HG03571 (cell line): ENCODE measurements around the gene HTT-AS.

Experiments
- ATAC-seq: cut with Tn5 transposase; IDR thresholded peaks from one replicate; pipeline ENCODE4 v1.9.1; 2021; ENCODE audit not compliant: unreplicated experiment

HTT-AS gene

DNA sequence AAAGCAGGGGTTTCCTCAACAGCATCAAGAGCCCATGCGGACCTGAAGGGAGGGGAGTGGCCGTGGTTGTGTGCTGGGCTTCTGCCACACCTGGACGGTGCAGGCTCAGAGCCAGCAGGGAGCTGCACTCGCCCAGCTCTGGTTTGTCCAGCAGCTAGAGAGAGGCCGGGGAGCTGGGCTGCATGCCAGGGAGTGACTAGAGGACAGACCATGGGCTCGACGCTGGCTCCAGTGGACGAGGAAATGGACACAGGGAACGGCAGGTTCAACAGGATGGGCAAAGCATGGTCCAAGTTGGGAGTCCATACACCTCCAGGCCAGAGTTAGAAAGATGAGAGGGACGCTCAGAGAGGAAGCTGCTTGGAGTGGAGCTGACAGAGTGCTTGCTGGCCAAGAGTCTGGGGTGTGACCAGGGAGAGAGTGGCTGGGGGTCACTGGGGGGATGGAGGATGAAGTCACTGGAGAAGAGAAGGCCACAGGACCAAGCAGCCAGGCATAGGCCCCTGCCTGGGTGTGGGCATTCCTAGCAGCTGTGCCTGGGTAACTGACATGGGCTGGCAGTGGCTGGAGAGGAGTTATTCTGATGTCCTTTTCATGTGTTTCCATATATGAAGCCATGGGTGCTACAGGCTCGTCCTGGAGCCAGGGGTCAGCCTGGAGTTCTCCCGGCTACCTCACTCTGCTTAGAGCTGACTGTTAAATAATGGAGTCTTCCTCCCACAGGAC is 42.8 kb downstream of the HTT-AS start:
- ATAC-seq, result no peak

DNA sequence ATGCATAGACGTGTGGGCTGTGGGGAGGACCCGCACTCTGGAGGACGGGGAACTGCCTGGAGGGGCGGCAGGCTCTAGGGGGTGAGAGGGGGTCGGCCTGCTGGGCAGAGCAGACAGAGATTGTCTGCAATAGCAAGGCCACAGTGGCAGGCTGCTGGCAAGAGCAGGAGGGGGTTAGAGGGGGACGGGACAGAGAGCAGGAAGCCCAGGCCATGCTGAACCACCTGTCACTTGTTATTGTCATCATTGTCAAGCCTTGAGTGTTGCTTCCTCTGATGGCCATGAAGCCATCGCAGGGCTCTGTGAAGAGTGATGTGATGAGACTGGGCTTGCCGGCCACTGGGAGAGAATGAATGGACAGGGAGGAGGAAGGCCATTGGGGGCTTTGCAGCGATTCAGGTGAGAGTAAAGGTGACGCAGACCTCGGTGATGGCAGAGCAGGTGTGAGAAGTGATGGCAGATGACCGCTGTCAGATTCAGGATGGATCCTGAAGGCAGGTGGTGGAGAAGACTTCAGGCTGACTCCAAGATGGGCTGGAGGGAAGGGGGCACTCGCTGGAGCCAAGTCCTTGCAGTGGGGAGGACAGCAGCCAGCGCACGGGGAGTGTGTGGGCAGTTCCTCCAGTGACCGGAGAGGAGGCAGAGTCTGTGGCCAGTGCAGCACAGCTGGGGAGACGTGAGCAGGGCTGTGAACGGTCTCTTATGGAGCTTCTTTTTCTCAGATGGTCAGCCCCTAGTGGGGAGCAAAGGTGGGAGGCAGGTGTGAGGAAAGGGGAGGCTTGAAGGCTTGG is 43.6 kb downstream of the HTT-AS start:
- ATAC-seq, result no peak

DNA sequence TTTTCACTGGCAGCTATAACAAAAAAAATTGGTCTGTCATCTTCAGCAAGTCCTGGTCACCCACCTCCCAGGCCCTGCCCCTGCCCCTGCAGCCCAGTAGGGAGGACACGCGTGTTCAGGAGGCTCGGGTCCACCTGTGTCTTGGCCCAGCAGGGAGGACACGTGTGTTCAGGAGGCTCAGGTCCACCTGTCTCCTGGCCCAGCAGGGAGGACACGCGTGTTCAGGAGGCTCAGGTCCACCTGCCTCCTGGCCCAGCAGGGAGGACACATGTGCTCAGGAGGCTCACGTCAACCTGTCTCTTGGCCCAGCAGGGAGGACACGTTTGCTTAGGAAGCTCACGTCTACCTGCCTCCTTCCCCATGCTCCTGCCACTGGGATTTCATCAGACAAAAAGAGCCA is 44.9 kb downstream of the HTT-AS start:
- ATAC-seq, result no peak

DNA sequence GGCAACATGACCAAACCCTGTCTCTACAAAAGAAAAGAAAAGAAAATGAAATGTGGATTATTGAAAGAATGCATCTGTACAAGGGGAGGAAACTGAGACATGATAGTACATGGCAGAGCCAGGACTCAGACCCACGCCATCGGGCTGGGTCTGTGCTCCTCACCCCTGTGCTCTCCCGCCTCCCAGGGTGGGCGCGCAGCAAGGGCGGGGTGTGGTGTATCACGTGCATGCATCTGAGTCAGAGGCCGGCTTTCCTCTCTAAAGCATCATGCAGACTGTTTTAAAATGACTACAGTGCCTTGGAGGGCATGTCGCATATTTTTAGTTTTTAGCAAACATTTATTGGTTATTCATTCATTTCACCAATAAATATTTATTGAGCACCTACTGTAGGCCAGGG is 47.8 kb downstream of the HTT-AS start:
- no peak for ATAC-seq

DNA sequence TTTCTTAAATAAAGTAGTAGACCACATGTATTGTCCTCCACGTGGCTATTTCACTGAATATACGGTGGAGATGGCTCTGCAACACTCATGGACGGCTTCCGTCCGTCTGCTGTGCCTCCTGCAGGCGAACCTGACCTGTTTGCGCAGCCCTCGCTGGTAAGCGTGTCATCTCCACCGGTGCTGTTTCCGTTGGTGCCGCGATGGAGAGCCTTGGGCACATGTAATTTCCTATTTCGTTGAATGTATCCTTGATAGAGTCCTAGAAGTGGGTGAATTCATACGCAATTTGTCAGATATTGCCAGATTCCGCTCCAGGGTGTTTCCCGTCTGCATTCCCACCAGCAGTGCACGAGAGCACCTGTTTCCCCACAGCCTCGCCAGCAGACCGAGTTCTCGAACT is 48.5 kb downstream of the HTT-AS start:
- no peak for ATAC-seq

DNA sequence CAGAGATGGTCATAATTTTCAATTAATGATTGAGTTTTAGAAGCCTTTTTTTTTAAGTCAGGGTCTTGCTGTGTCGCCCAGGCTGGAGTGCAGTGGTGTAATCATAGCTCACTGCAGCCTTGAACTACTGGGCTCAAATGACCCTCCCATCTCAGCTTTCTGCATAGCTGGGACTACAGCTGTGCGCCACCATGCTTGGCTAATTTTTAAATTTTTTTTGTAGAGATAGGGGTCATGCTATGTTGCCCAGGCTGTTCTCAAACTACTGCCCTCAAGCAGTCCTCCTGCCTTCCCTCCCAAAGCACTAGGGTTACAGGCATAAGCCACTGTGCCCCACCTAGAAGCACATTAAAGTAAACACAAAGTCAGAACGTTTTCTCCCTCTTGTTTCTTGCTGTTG is 51.7 kb downstream of the HTT-AS start:
- ATAC-seq, result no peak

DNA sequence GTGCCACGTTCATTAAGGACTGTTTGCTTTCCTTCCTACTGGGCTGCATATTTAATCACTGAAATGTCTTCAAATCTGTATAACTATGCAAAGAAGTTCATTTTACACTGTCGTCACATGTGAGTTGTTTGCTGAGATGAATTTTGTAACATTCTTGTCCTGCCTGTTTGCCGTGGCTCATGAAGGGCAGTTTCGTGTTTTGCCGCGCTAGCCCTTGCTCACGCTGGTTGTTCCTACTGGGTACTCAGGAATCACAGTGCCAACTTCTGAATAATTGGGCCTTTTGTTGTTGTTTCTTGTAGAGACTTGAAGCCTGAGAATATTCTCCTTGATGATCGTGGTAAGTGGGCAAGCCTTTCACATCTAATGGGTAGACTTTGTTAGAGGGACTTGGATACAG is 52.2 kb downstream of the HTT-AS start:
- ATAC-seq, result no peak

DNA sequence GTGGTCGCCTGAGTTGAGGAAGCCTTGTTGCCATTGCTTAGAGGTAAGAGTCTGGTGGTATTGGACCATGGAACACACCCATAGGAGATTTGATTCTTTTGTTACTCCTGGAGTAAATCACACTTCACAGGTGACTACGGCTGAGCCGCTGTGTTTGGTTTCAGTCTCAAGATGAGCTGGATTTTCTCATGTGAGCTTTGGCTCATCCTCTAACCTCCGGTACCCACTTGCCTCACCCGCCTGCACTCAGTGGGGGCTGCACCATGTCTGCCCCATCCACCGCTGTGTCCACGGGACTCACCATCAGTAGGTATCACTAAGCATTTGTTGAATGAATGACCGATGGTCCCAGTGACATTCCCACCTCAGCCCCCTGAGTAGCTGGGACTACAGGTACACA is 52.7 kb downstream of the HTT-AS start:
- ATAC-seq, result no peak

DNA sequence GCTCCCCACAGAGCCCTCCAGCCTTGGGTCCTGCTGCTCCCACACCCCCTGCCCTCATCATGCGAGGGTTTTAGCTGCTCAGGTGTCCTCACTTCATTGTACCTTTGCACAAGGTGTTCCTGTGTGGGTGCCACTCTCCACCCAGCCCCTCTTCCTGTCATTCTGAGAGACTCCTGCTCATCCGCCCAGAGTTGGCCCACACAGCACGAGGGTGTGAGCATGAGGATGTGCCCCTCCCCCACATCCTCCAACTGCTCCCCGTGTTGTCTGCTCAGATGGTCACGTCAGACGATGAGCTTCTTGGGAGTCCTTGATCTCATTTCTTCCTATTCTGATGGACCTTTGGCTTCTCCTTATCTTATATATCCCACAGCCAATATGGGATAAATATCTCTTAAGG is 53.2 kb downstream of the HTT-AS start:
- ATAC-seq, result no peak

DNA sequence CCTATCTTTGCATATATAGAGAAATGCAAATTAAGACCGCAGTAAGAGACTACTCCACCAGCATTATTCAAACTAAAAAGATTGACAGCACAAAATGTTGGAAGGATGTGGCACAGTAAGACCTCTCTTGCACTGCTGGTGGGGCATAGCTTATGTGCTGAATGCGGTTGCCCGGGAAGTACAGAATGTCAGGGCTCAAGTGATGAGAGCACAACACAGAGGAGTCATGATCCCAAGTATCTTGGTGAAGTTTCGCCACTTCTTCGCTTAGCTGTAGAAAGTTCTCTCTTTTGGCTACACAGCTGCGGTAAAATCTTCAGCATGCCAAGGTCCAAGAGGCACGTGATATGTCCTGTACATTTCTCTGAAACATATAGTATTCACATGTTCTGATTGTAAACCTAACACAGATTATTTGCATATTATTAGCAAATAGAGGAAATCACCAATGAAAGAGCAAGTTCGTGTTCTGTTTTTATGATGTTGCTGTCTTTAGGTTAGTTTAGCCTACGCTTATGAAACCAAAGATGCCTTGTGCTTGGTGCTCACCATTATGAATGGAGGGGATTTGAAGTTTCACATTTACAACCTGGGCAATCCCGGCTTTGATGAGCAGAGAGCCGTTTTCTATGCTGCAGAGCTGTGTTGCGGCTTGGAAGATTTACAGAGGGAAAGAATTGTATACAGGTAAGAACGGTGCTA is 55.0 kb downstream of the HTT-AS start:
- no peak for ATAC-seq

DNA sequence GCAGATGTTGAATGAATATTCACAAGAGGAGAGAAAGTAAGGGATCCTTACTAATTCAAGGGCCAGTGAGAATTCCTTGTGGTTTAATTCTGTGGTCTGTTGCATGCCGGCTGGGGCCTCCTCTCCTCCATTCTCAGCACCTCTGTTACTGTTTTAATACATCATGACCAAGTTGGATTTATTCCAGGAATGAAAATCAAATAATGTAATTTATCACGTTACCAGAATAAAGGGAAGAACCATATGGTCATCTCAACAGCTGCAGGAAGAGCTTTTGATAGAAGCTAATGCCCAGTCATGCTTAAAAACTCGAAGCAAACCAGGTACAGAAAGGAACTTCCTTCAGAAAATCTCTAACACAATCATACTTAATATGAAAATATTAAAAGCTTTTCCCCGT is 56.8 kb downstream of the HTT-AS start:
- no peak for ATAC-seq

DNA sequence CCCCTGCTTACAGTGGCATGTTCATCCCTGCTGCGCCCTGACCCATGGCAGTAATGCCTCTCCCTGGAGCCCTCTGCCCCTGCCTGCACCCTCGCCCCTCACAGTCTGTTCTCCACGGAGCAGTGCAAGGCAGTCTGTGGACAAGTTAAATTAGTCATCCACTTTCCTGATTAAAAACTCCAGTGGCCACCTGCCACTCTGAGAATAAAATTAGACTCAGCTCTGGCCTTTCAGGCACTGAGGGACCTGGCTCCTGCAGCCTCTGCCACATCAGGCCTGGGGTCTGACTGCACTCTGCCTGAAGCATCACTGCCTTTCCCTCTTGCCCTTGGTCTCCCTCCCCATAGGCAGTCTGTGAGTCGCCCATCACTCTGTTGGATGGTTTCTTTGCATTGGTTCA is 57.4 kb downstream of the HTT-AS start:
- ATAC-seq, result no peak

DNA sequence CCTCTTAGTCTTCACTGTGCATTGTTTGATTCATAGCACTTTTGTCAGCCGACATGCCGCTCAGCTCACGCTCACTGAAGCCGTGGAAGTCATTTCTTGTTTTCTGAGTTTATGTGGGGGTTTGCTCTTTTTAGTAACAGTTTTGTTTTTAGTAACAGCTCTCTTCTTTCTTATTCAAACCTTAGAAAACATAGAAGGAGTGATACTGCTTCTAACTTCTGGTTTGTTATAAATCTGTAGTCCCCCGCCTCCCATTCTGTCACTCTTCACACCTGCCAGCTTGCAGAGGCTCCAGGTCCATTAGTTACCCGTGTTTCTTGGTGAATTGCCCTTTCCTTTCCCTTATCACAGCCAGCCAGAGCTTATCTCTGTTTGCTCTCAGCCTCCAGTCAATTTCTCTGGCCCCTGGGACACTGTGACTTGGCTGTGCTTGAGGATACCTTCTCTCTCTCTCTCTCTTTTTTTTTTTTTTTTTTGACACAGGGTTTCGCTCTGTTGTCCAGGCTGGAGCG is 60.4 kb downstream of the HTT-AS start:
- ATAC-seq, result no peak
